Measurements from ENCODE around the gene WDR37.
A peak's percentile ranks its signal among the peaks of the same experiment; 100 is the strongest.
"Not testable (repeated sequence)": the region's sequence is repeated elsewhere in the genome, so short reads cannot be mapped to it uniquely, and the experiment has no call there.

WDR37 gene

GRCh38 chr10:1056326-1057105, at the start of gene WDR37:
WDR37 (plus strand) TSS chr10:1056385; CDS start chr10:1072156, 15,771 bp downstream.
- peak; percentile 91 for DNase-seq

- DNase-seq, result no peak
Measured at GRCh38 chr10:1006573-1006972, 49.6 kb upstream of the WDR37 start.

- no peak for DNase-seq
Measured at GRCh38 chr10:1007583-1007982, 48.6 kb upstream of the WDR37 start.

- DNase-seq, result no peak
Measured at GRCh38 chr10:1009071-1009494, 47.1 kb upstream of the WDR37 start.

GRCh38 chr10:1009947-1010346, 46.2 kb upstream of the WDR37 start:
- DNase-seq, result not testable (repeated sequence)

GRCh38 chr10:1010703-1011102, 45.5 kb upstream of the WDR37 start:
- DNase-seq, result no peak

GRCh38 chr10:1011696-1012095, 44.5 kb upstream of the WDR37 start:
- DNase-seq, result no peak

GRCh38 chr10:1015688-1016087, 40.5 kb upstream of the WDR37 start:
- DNase-seq, result no peak

GRCh38 chr10:1019362-1019761, 36.8 kb upstream of the WDR37 start:
- no peak for DNase-seq

- no peak for DNase-seq
Measured at GRCh38 chr10:1020460-1020859, 35.7 kb upstream of the WDR37 start.

- DNase-seq, result no peak
Measured at GRCh38 chr10:1020958-1021357, 35.2 kb upstream of the WDR37 start.

GRCh38 chr10:1022413-1022812, 33.8 kb upstream of the WDR37 start:
- no peak for DNase-seq

GRCh38 chr10:1024103-1024502, 32.1 kb upstream of the WDR37 start:
- no peak for DNase-seq

GRCh38 chr10:1025683-1026082, 30.5 kb upstream of the WDR37 start, which contains the start of gene IDI2:
IDI2 (minus strand) TSS chr10:1025859; CDS start chr10:1024723, 1,136 bp downstream.
- DNase-seq, result no peak

GRCh38 chr10:1026578-1026977, 29.6 kb upstream of the WDR37 start:
- DNase-seq, result no peak

- no peak for DNase-seq
Measured at GRCh38 chr10:1029838-1030237, 26.3 kb upstream of the WDR37 start.

- DNase-seq, result no peak
Measured at GRCh38 chr10:1033601-1034000, 22.6 kb upstream of the WDR37 start.

GRCh38 chr10:1034758-1035157, 21.4 kb upstream of the WDR37 start:
- DNase-seq, result no peak

GRCh38 chr10:1035201-1035600, 21.0 kb upstream of the WDR37 start:
- DNase-seq, result no peak

GRCh38 chr10:1036341-1036791, 19.8 kb upstream of the WDR37 start:
- DNase-seq, result peak; percentile 19

- DNase-seq, result no peak
Measured at GRCh38 chr10:1037098-1037497, 19.1 kb upstream of the WDR37 start.

GRCh38 chr10:1038769-1039168, 17.4 kb upstream of the WDR37 start:
- not testable (repeated sequence) for DNase-seq

GRCh38 chr10:1040133-1040532, 16.1 kb upstream of the WDR37 start:
- DNase-seq, result no peak

- no peak for DNase-seq
Measured at GRCh38 chr10:1041514-1041913, 14.7 kb upstream of the WDR37 start.

- DNase-seq, result no peak
Measured at GRCh38 chr10:1043532-1043995, 12.6 kb upstream of the WDR37 start.
